Dendritic cell treated with granulocyte-macrophage colony-stimulating factor and Interleukin-4, amounts not matched to agents 40 ng/mL and 50 ng/mL, for 4 days (primary cell): ENCODE results near the gene VGLL4.
"Not testable (repeated sequence)": the region's sequence is repeated elsewhere in the genome, so short reads cannot be mapped to it uniquely, and the experiment has no call there.

Source experiments
- H3K27ac Mint-ChIP-seq: one replicate; pipeline ENCODE4 v1.8.0; 2022; ENCODE audit warnings: mild to moderate bottlenecking, mixed read lengths
- H3K27me3 Mint-ChIP-seq: one replicate; pipeline ENCODE4 v1.8.0; 2022; ENCODE audit warnings: mild to moderate bottlenecking, mixed read lengths
- H3K36me3 Mint-ChIP-seq: one replicate; pipeline ENCODE4 v1.8.0; 2022; ENCODE audit warnings: low read depth, mixed read lengths
- H3K4me1 Mint-ChIP-seq: one replicate; pipeline ENCODE4 v1.8.0; 2022; ENCODE audit warnings: low read depth, mixed read lengths
- H3K4me3 Mint-ChIP-seq: one replicate; pipeline ENCODE4 v1.8.0; 2022; ENCODE audit warnings: mild to moderate bottlenecking, moderate library complexity, mixed read lengths
- H3K9me3 Mint-ChIP-seq: one replicate; pipeline ENCODE4 v1.8.0; 2022; ENCODE audit warnings: mixed read lengths
- intact Hi-C: fragments of 100-400 bp; cut with micrococcal nuclease; formaldehyde crosslinking; loops from one replicate; pipeline ENCODE4 v1.15.0; 2022

The VGLL4 gene

GRCh38 chr3:11643605-11644087 lies at the start of gene VGLL4:
Gene VGLL4 (minus strand): TSS chr3:11643915. CDS start chr3:11643518, 397 bp downstream.
- H3K9me3 Mint-ChIP-seq: no peaks in the 10 kb centered on the region
- H3K27ac Mint-ChIP-seq: peak within 1 kb of the TSS; percentile 85
- peak within 1 kb of the TSS; percentile 97 for H3K4me3 Mint-ChIP-seq
- H3K36me3 Mint-ChIP-seq: peaks cover 33% of the 10 kb centered on the region
- intact Hi-C loops: no loop called here
- H3K4me1 Mint-ChIP-seq: peaks cover 36% of the 10 kb centered on the region
- H3K27me3 Mint-ChIP-seq: no peaks in the 10 kb centered on the region

- intact Hi-C loops: no loop called here
- Mint-ChIP-seq H3K27me3 (no peaks in the 10 kb centered on the region), H3K36me3 (no peaks in the 10 kb centered on the region), H3K4me1 (peaks cover 6% of the 10 kb centered on the region), H3K9me3 (no peaks in the 10 kb centered on the region), H3K27ac (no peak overlapping the region), H3K4me3 (no peak overlapping the region)
Observed at GRCh38 chr3:11692532-11692813, 48.8 kb upstream of the VGLL4 start.

GRCh38 chr3:11691767-11692531 lies 48.2 kb upstream of the VGLL4 start:
- H3K4me1 Mint-ChIP-seq: peaks cover 6% of the 10 kb centered on the region
- H3K9me3 Mint-ChIP-seq: no peaks in the 10 kb centered on the region
- no peak overlapping the region for H3K4me3 Mint-ChIP-seq
- H3K27ac Mint-ChIP-seq: no peak overlapping the region
- no peaks in the 10 kb centered on the region for H3K27me3 Mint-ChIP-seq
- intact Hi-C loops: no loop called here
- H3K36me3 Mint-ChIP-seq: no peaks in the 10 kb centered on the region

- intact Hi-C loops: no loop called here
- Mint-ChIP-seq H3K27me3 (no peaks in the 10 kb centered on the region), H3K4me1 (peaks cover 6% of the 10 kb centered on the region), H3K27ac (no peak overlapping the region), H3K9me3 (no peaks in the 10 kb centered on the region), H3K36me3 (no peaks in the 10 kb centered on the region), H3K4me3 (no peak overlapping the region)
Observed at GRCh38 chr3:11690863-11691766, 47.4 kb upstream of the VGLL4 start.

- Mint-ChIP-seq H3K27ac (no peak overlapping the region), H3K9me3 (no peaks in the 10 kb centered on the region), H3K4me1 (peaks cover 6% of the 10 kb centered on the region), H3K4me3 (no peak overlapping the region), H3K27me3 (no peaks in the 10 kb centered on the region), H3K36me3 (no peaks in the 10 kb centered on the region)
- intact Hi-C loops: no loop called here
Observed at GRCh38 chr3:11689749-11690148, 46.0 kb upstream of the VGLL4 start.

- H3K4me3 Mint-ChIP-seq, H3K27me3 Mint-ChIP-seq, intact Hi-C loops, H3K9me3 Mint-ChIP-seq, H3K27ac Mint-ChIP-seq, H3K4me1 Mint-ChIP-seq, H3K36me3 Mint-ChIP-seq: not testable (repeated sequence)
Observed at GRCh38 chr3:11684980-11685379, 41.3 kb upstream of the VGLL4 start.

GRCh38 chr3:11680509-11680908 lies 36.8 kb upstream of the VGLL4 start:
- H3K9me3 Mint-ChIP-seq: no peaks in the 10 kb centered on the region
- no peak overlapping the region for H3K4me3 Mint-ChIP-seq
- H3K4me1 Mint-ChIP-seq: no peaks in the 10 kb centered on the region
- no peak overlapping the region for H3K27ac Mint-ChIP-seq
- intact Hi-C loops: no loop called here
- H3K36me3 Mint-ChIP-seq: no peaks in the 10 kb centered on the region
- no peaks in the 10 kb centered on the region for H3K27me3 Mint-ChIP-seq

- H3K4me1 Mint-ChIP-seq: no peaks in the 10 kb centered on the region
- no peaks in the 10 kb centered on the region for H3K36me3 Mint-ChIP-seq
- H3K27ac Mint-ChIP-seq: no peak overlapping the region
- no peaks in the 10 kb centered on the region for H3K27me3 Mint-ChIP-seq
- intact Hi-C loops: no loop called here
- H3K4me3 Mint-ChIP-seq: no peak overlapping the region
- no peaks in the 10 kb centered on the region for H3K9me3 Mint-ChIP-seq
Observed at GRCh38 chr3:11679964-11680363, 36.2 kb upstream of the VGLL4 start.

GRCh38 chr3:11672363-11672762 lies 28.6 kb upstream of the VGLL4 start:
- Mint-ChIP-seq H3K4me1 (peaks cover 14% of the 10 kb centered on the region), H3K27ac (no peak overlapping the region), H3K27me3 (peaks cover 3% of the 10 kb centered on the region), H3K9me3 (no peaks in the 10 kb centered on the region), H3K4me3 (no peak overlapping the region), H3K36me3 (no peaks in the 10 kb centered on the region)
- intact Hi-C loops: no loop called here

- Mint-ChIP-seq H3K36me3 (no peaks in the 10 kb centered on the region), H3K4me1 (peaks cover 14% of the 10 kb centered on the region), H3K4me3 (no peak overlapping the region), H3K9me3 (no peaks in the 10 kb centered on the region), H3K27me3 (peaks cover 3% of the 10 kb centered on the region), H3K27ac (no peak overlapping the region)
- intact Hi-C loops: no loop called here
Observed at GRCh38 chr3:11671648-11672100, 28.0 kb upstream of the VGLL4 start.

GRCh38 chr3:11668243-11669235 lies 24.8 kb upstream of the VGLL4 start:
- Mint-ChIP-seq H3K27ac (no peak overlapping the region), H3K4me3 (no peak overlapping the region), H3K27me3 (peaks cover 3% of the 10 kb centered on the region), H3K4me1 (peaks cover 14% of the 10 kb centered on the region), H3K9me3 (no peaks in the 10 kb centered on the region), H3K36me3 (no peaks in the 10 kb centered on the region)
- intact Hi-C loops: no loop called here

GRCh38 chr3:11665331-11665730 lies 21.6 kb upstream of the VGLL4 start:
- Mint-ChIP-seq H3K27me3 (no peaks in the 10 kb centered on the region), H3K27ac (no peak overlapping the region), H3K4me3 (no peak overlapping the region), H3K9me3 (no peaks in the 10 kb centered on the region), H3K4me1 (peaks cover 13% of the 10 kb centered on the region), H3K36me3 (no peaks in the 10 kb centered on the region)
- intact Hi-C loops: no loop called here

- no peak overlapping the region for H3K27ac Mint-ChIP-seq
Observed at GRCh38 chr3:11662392-11662990, 18.8 kb upstream of the VGLL4 start.

More at GRCh38 chr3:11662392-11662990, 18.8 kb upstream of the VGLL4 start:
- intact Hi-C loops: no loop called here
- peaks cover 13% of the 10 kb centered on the region for H3K4me1 Mint-ChIP-seq
- no peaks in the 10 kb centered on the region for H3K36me3 Mint-ChIP-seq
- H3K9me3 Mint-ChIP-seq: no peaks in the 10 kb centered on the region
- H3K4me3 Mint-ChIP-seq: no peak overlapping the region
- H3K27me3 Mint-ChIP-seq: no peaks in the 10 kb centered on the region
